Astrocyte of the spinal cord (primary cell): ENCODE measurements around the gene COPS9.

Source experiments
- DNase-seq: peaks from one replicate; pipeline ENCODE4 v3.0.0; 2011; ENCODE audit warnings: low read depth, low spot score
- H3K4me3 ChIP-seq: 2 replicates; pipeline ENCODE4 v1.5.1; 2011; ENCODE audit warnings: low read depth, mild to moderate bottlenecking, low read length, moderate library complexity
- CTCF ChIP-seq: IDR thresholded peaks from 2 replicates; pipeline ENCODE4 v1.5.1; 2012; ENCODE audit warnings: low read depth, mild to moderate bottlenecking, low read length, inconsistent platforms
- in situ Hi-C: cut with HindIII; loops from 2 replicates; pipeline ENCODE4 v1.10.0; 2017; ENCODE audit warnings: low sequenced_read_pairs

COPS9 gene

DNA sequence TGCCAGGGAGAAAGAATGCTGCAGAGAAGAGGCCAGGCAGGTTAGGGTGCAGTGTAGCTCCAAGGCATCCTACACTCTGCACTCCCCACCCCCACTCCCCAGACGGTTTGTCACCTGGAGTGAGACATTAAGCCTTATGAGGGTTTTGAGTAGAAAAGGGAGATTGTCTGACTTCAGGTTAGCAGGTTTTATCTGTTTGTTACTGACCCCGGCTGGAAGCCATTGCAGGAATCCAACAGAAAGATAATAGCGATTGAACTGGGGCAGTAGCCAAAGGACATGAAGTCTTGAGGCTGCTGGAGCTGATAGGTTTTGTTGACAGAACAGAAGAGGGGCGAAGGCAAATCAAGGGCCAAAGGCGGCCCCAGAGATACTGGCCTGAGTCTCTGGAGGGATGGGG lies 46.8 kb downstream of the COPS9 start:
- no peak overlapping the region for H3K4me3 ChIP-seq
- in situ Hi-C loops: no loop called here
- no peak for DNase-seq
- no peak for TF ChIP-seq CTCF

DNA sequence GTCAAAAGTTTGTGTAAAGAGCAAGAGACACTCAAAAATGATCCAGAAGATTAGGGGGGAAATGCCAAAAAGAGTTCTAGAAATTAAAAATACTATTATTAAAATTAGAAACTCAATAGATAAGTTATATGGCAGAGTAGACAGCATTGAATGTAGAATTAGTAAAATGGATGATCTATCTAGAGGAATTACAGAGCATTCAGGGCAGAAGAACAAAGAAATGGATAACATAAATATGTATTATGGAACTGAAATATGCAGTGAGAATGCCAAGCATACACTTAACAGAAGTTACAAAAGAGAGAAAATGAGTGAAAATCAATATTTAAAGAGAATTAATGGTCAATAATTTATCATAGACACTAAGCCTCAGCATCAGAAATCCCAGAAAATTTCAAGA lies 49.5 kb downstream of the COPS9 start:
- no peak overlapping the region for H3K4me3 ChIP-seq
- no peak for TF ChIP-seq CTCF
- no peak for DNase-seq
- in situ Hi-C loops: no loop called here
